Kidney (tissue), 14 donors: ENCODE data around the gene CRADD. TPM values are rescaled to one million over a fixed set of nuclear protein-coding genes. Genes with fewer than 3 reads are reported as not detected.
"Not testable (repeated sequence)": the region's sequence is repeated elsewhere in the genome, so short reads cannot be mapped to it uniquely, and the experiment has no call there.

Experiments used
- DNase-seq, 5 donors: peaks; one replicate each; pipeline ENCODE4 v3.0.0-alpha.2; 2013 to 2020
- FAIRE-seq: peaks from 2 replicates; lab custom pipeline; 2012; peaks lifted over from hg19 to GRCh38; lab: Jason Lieb, UNC
- H3K27ac ChIP-seq, 2 donors: one replicate each; pipeline ENCODE4 v1.7.0; 2013; ENCODE audit warnings: low read depth in 2 of 2, low read length in 2 of 2, inconsistent platforms in 1 of 2
- H3K27me3 ChIP-seq: one replicate; pipeline ENCODE4 v1.7.1; 2013; ENCODE audit warnings: low read length, inconsistent platforms; ENCODE audit not compliant: control insufficient read depth, insufficient read depth
- H3K36me3 ChIP-seq, 3 donors: one replicate each; pipeline versions ENCODE4 v1.7.0 to v1.7.1; 2013; ENCODE audit warnings: low read length in 3 of 3, control low read depth in 1 of 3, inconsistent platforms in 1 of 3; ENCODE audit not compliant: insufficient read depth in 3 of 3, control insufficient read depth in 2 of 3
- H3K4me1 ChIP-seq, 3 donors: one replicate each; pipeline versions ENCODE4 v1.7.0 to v1.7.1; 2013; ENCODE audit warnings: low read length in 3 of 3, inconsistent platforms in 1 of 3, low read depth in 1 of 3; ENCODE audit not compliant: control insufficient read depth in 2 of 3, insufficient read depth in 2 of 3
- H3K4me3 ChIP-seq, 3 donors: one replicate each; pipeline versions ENCODE4 v1.7.0 to v1.8.1; 2013; ENCODE audit warnings: low read length in 3 of 3, control low read depth in 1 of 3, inconsistent platforms in 1 of 3
- H3K9ac ChIP-seq, 3 donors: one replicate each; pipeline versions ENCODE4 v1.7.0 to v1.7.1; 2013; ENCODE audit warnings: low read length in 3 of 3, control low read depth in 1 of 3, inconsistent platforms in 1 of 3
- H3K9me3 ChIP-seq, 3 donors: one replicate each; pipeline versions ENCODE4 v1.7.0 to v1.7.1; 2013; ENCODE audit warnings: low read length in 3 of 3, control low read depth in 1 of 3, inconsistent platforms in 1 of 3; ENCODE audit not compliant: control insufficient read depth in 2 of 3, insufficient read depth in 1 of 3
- intact Hi-C: fragments of 100-400 bp; cut with DNase I; formaldehyde crosslinking; loops from one replicate; pipeline ENCODE4 v1.11.1; 2022
- polyA plus RNA-seq: library from polyadenylated mRNA; stranded (reverse); fragments of 350-450 nt; fragmentation: Illumina TruSeq; extraction: RNeasy Lipid Tissue Mini Kit (QIAGEN cat#74804); gene quantifications from one replicate; pipeline ENCODE4 v1.2.3, GENCODE V29; 2014; ENCODE audit warnings: low read depth, low replicate concordance; ENCODE audit not compliant: insufficient read depth
- total RNA-seq: library from RNA; stranded (reverse); fragmentation: NEBNext Ultra II Directional; extraction: Animal tissue kit (Norgen Biotek cat#: 25700); gene quantifications from one replicate; pipeline ENCODE4 v1.2.1, GENCODE V29; 2021
- TF ChIP-seq, protein P1 (sequence below): IDR thresholded peaks from 3 replicates; pipeline ENCODE4 v1.5.1; 2012; ENCODE audit warnings: mild to moderate bottlenecking, moderate library complexity, borderline replicate concordance; ENCODE audit not compliant: insufficient read depth; ENCODE audit errors: extremely low read depth
- donor health status: control.
- donor health status: control.
- donor health status: control.
- donor health status: control.
- donor health status: control.
- donor health status: DM: yes; HTN: yes; CAD: no.
- donor health status: Normal renal cell carcinoma (clear cell type).

CRADD gene
- total and polyA plus RNA-seq, 2 donors from 2014 or later: 19.1 to 28.8 TPM

DNA sequence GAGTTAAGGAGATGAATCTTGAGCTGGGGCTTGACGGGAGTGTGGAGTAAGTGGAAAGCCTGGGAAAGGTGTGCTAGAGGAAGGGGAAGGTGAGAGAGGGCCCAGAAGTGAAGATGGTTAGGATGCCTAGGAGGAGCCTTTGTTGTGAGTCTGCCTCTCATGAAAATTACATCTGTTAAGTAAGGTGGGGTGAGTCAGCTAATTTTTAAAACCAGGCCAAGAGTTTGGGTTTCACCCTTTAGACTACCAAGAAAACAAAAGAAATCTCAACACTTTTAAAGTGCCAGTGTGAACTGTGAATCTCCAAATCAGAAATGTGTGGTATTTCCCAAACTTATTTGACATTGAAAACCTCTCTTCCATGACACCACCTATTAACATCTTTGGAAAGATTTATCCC, 185.2 kb downstream of the CRADD start:
- TF ChIP-seq, protein P1, sequence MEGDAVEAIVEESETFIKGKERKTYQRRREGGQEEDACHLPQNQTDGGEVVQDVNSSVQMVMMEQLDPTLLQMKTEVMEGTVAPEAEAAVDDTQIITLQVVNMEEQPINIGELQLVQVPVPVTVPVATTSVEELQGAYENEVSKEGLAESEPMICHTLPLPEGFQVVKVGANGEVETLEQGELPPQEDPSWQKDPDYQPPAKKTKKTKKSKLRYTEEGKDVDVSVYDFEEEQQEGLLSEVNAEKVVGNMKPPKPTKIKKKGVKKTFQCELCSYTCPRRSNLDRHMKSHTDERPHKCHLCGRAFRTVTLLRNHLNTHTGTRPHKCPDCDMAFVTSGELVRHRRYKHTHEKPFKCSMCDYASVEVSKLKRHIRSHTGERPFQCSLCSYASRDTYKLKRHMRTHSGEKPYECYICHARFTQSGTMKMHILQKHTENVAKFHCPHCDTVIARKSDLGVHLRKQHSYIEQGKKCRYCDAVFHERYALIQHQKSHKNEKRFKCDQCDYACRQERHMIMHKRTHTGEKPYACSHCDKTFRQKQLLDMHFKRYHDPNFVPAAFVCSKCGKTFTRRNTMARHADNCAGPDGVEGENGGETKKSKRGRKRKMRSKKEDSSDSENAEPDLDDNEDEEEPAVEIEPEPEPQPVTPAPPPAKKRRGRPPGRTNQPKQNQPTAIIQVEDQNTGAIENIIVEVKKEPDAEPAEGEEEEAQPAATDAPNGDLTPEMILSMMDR: no peak
- Histone ChIP-seq H3K9me3 (peaks cover 0 to 21% (median 2%) of the 10 kb centered on the region in 3 donors), H3K4me3 (no peak overlapping the region), H3K4me1 (no peaks in the 10 kb centered on the region), H3K27ac (no peak overlapping the region), H3K27me3 (no peaks in the 10 kb centered on the region), H3K9ac (no peak overlapping the region), H3K36me3 (no peaks in the 10 kb centered on the region)
- no peak for FAIRE-seq
- intact Hi-C loops: no loop called here
- no peak for DNase-seq

DNA sequence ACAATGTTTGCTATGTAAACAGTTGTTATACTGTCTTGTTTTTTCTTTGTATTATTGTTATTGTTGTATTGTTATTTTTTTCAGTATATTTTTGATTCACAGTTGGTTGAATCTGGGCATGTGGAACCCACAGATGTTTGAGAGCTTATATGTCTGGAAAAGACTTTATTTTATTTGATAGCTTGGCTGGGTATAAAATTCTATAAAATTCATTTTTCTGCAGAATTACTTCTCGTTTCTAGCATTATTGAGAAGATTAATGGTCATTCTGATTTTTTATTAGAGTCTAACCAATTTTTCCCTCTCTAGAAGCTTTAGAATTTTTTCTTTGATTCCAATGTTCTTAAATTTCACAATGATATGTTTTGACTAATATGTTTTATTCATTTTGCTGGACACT, 188.6 kb downstream of the CRADD start:
- intact Hi-C loops: no loop called here
- Histone ChIP-seq H3K4me3 (no peak overlapping the region), H3K9me3 (peaks cover 0 to 28% (median 2%) of the 10 kb centered on the region in 3 donors), H3K27me3 (no peaks in the 10 kb centered on the region), H3K27ac (no peak overlapping the region), H3K36me3 (no peaks in the 10 kb centered on the region), H3K9ac (no peak overlapping the region), H3K4me1 (no peaks in the 10 kb centered on the region)
- DNase-seq (no peak), FAIRE-seq (no peak)
- TF ChIP-seq, protein P1: no peak

DNA sequence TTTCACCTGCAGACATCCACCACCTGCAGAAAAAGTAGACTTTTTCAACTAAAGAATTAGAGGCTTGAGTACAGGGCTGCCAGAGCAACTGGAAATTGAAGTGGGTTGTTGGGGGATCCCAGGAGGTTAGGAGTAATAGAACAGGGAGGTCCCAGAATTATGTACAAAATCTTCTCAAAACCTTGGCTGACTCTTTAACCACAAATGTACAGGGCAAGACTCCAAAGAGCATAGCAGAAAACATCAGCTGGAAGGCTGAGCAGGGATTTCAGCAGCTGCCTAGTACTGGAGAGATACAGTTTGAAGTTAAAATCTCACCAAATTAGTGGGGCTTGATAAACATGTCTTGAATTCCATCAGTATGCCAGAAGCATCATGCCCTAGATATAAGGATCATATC, 191.6 kb downstream of the CRADD start:
- H3K27me3 ChIP-seq: no peaks in the 10 kb centered on the region
- intact Hi-C loops: no loop called here
- H3K4me3 ChIP-seq: no peak overlapping the region
- no peak overlapping the region for H3K27ac ChIP-seq
- DNase-seq: no peak
- FAIRE-seq: no peak
- H3K36me3 ChIP-seq: no peaks in the 10 kb centered on the region
- TF ChIP-seq, protein P1: no peak
- H3K4me1 ChIP-seq: no peaks in the 10 kb centered on the region
- peaks cover 2 to 41% (median 5%) of the 10 kb centered on the region in 3 donors for H3K9me3 ChIP-seq
- H3K9ac ChIP-seq: no peak overlapping the region

DNA sequence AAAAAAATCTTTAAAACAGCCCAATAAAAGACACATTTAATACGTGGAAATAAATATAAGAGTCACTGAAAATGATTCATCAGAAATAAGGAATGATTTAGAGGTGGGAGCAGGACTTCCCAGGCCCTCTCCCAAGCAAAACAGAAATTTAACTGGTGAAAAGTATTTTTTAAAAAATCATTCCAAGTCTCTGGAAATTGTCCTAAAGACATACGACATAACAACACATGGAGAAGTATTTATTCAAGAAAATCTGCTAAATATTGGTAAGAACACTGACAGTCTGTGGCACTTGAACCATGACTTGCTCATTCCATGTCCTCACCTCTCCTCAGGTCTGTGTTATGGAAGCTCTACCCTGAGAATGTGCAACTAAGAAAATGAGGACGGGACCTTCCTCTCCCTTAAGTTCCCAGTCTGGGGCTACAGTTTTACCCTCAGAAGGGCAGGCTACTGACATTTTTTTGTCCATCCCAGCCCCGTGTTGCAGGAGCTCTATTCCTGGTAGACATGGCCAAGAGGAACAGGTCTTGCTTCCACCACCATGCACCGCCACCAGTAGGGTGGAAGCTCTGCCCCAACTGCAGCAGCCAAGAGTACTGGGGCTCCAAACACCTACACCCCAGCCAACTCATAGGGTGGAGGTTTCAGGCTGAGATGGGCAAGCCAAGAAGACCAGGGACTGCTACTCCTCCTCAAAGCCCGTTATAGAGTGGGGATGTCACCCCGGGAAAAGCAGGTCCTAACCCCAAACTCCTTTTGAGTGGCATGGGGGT, 193.0 kb downstream of the CRADD start:
- Histone ChIP-seq H3K36me3 (no peaks in the 10 kb centered on the region), H3K4me3 (no peak overlapping the region), H3K9me3 (peaks cover 2 to 33% (median 5%) of the 10 kb centered on the region in 3 donors), H3K27me3 (no peaks in the 10 kb centered on the region), H3K27ac (no peak overlapping the region), H3K4me1 (no peaks in the 10 kb centered on the region), H3K9ac (no peak overlapping the region)
- FAIRE-seq: peak; percentile 70
- TF ChIP-seq, protein P1: no peak
- no peak for DNase-seq
- intact Hi-C loops: no loop called here

DNA sequence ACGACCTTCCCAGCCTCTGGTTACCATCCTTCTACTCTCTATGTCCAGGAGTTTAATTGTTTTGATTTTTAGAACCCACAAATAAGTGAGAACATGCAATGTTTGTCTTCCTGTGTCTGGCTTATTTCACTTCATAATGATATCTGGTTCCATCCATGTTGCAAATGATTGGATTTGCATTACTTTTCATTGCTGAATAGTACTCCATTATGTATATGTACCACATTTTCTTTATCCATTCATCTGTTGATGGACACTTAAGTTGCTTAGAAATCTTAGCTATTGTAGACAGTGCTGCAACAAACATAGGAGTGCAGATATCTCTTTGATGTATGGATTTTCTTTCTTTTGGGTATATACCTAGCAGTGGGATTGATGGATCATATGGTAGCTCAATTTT, 194.4 kb downstream of the CRADD start:
- H3K4me3 ChIP-seq, DNase-seq, H3K4me1 ChIP-seq, H3K27me3 ChIP-seq, H3K27ac ChIP-seq, H3K9ac ChIP-seq, intact Hi-C loops, FAIRE-seq, H3K36me3 ChIP-seq: not testable (repeated sequence)
- peaks cover 2 to 22% (median 3%) of the 10 kb centered on the region in 3 donors for H3K9me3 ChIP-seq
